IMR-90 (cell line): ENCODE results near the gene LDLRAD4. TPM values are rescaled to one million over a fixed set of nuclear protein-coding genes. Genes with fewer than 3 reads are reported as not detected.

Source experiments
- ATAC-seq: fragments of 200-7000 bp; cut with Tn5 transposase; 2 replicates; pipeline ENCODE4 v1.9.1; 2020; ENCODE audit warnings: low read depth, mild to moderate bottlenecking, moderate library complexity
- BruUV-seq: library from RNA; stranded (reverse); fragments of 400-500 nt; replicated peaks from 2 replicates; lab custom pipeline; 2021; lab: Mats Ljungman, UMichigan
- CTCF ChIA-PET: fragments of 300-600 bp; formaldehyde crosslinking; extraction: SDS; loops from one replicate; lab custom pipeline; 2021; ENCODE audit warnings: antibody characterized with exemption; lab: Yijun Ruan, JAX
- POLR2A ChIA-PET: fragments of 300-600 bp; sonication (Branson Sonifier 250); formaldehyde crosslinking; loops from one replicate; lab custom pipeline; 2022; ENCODE audit warnings: antibody characterized with exemption; ENCODE audit not compliant: unreplicated experiment; lab: Charles Lee
- DNase-seq: peaks from one replicate; pipeline ENCODE4 v3.0.0; 2013
- H2AFZ ChIP-seq: replicated peaks from 2 replicates; pipeline ENCODE3; 2013; ENCODE audit warnings: low read length, mild to moderate bottlenecking; ENCODE audit not compliant: poor library complexity
- H2AK5ac ChIP-seq: 2 replicates; pipeline ENCODE4 v1.6.1; 2013; ENCODE audit warnings: low read depth, low read length, inconsistent platforms
- H2AK9ac ChIP-seq: replicated peaks from 2 replicates; pipeline ENCODE3; 2013; ENCODE audit warnings: mild to moderate bottlenecking, low read depth, low read length, moderate library complexity; ENCODE audit not compliant: poor library complexity
- H2BK120ac ChIP-seq: 2 replicates; pipeline ENCODE4 v1.6.1; 2013; ENCODE audit warnings: low read depth, low read length, inconsistent platforms
- H2BK15ac ChIP-seq: 3 replicates; pipeline ENCODE4 v1.6.1; 2013; ENCODE audit warnings: low read depth, low read length, inconsistent platforms
- H2BK20ac ChIP-seq: 2 replicates; pipeline ENCODE4 v1.6.1; 2013; ENCODE audit warnings: low read depth, mild to moderate bottlenecking, inconsistent platforms, low read length, moderate library complexity
- H2BK5ac ChIP-seq: 2 replicates; pipeline ENCODE4 v1.6.1; 2013; ENCODE audit warnings: mild to moderate bottlenecking, low read depth, low read length, inconsistent platforms; ENCODE audit not compliant: poor library complexity, severe bottlenecking
- H3K14ac ChIP-seq: replicated peaks from 2 replicates; pipeline ENCODE4 v1.6.1; 2013; ENCODE audit warnings: low read depth, low read length, inconsistent platforms
- H3K18ac ChIP-seq: 2 replicates; pipeline ENCODE4 v1.6.1; 2013; ENCODE audit warnings: low read depth, low read length, control low read depth
- H3K23ac ChIP-seq: 2 replicates; pipeline ENCODE4 v1.6.1; 2013; ENCODE audit warnings: low read depth, low read length, inconsistent platforms
- H3K27ac ChIP-seq: 2 replicates; pipeline ENCODE4 v1.5.1; 2013; ENCODE audit warnings: mild to moderate bottlenecking, control low read depth, low read length; ENCODE audit not compliant: insufficient read depth
- H3K27me3 ChIP-seq: 2 replicates; pipeline ENCODE4 v1.6.1; 2013; ENCODE audit warnings: low read length; ENCODE audit not compliant: control insufficient read depth, insufficient read depth
- H3K36me3 ChIP-seq: 2 replicates; pipeline ENCODE4 v1.6.1; 2013; ENCODE audit warnings: low read length, mixed read lengths; ENCODE audit not compliant: control insufficient read depth, insufficient read depth
- H3K4ac ChIP-seq: 2 replicates; pipeline ENCODE4 v1.6.1; 2013; ENCODE audit warnings: low read depth, low read length, inconsistent platforms
- H3K4me1 ChIP-seq: 2 replicates; pipeline ENCODE4 v1.6.1; 2013; ENCODE audit warnings: low read length, mixed read lengths; ENCODE audit not compliant: control insufficient read depth, insufficient read depth
- H3K4me2 ChIP-seq: 2 replicates; pipeline ENCODE4 v1.6.1; 2013; ENCODE audit warnings: low read depth, mild to moderate bottlenecking, control low read depth, low read length, moderate library complexity
- H3K4me3 ChIP-seq: 2 replicates; pipeline ENCODE4 v1.5.1; 2013; ENCODE audit warnings: low read depth, mild to moderate bottlenecking, control low read depth, low read length, moderate library complexity; ENCODE audit not compliant: insufficient read depth
- H3K56ac ChIP-seq: 2 replicates; pipeline ENCODE4 v1.6.1; 2013; ENCODE audit warnings: low read length, inconsistent platforms; ENCODE audit not compliant: insufficient read depth; ENCODE audit errors: extremely low read depth
- H3K79me1 ChIP-seq, 2 experiments: 2 replicates each; pipeline ENCODE4 v1.6.1; 2013; ENCODE audit warnings: low read length in 2 of 2, inconsistent platforms in 1 of 2, low read depth in 1 of 2
- H3K9ac ChIP-seq: 2 replicates; pipeline ENCODE4 v1.6.1; 2013; ENCODE audit warnings: low read depth, low read length, control low read depth
- H3K9me1 ChIP-seq: 2 replicates; pipeline ENCODE4 v1.6.1; 2013; ENCODE audit warnings: low read length, inconsistent platforms; ENCODE audit not compliant: insufficient read depth
- H3K9me3 ChIP-seq: 2 replicates; pipeline ENCODE4 v1.6.1; 2013; ENCODE audit warnings: low read length; ENCODE audit not compliant: control insufficient read depth, insufficient read depth
- H4K20me1 ChIP-seq: 2 replicates; pipeline ENCODE4 v1.6.1; 2013; ENCODE audit warnings: low read length, inconsistent platforms; ENCODE audit not compliant: insufficient read depth
- H4K5ac ChIP-seq: 2 replicates; pipeline ENCODE4 v1.6.1; 2013; ENCODE audit warnings: mild to moderate bottlenecking, low read depth, low read length, control low read depth
- H4K8ac ChIP-seq, 2 experiments: 2 replicates each; pipeline ENCODE4 v1.6.1; 2013; ENCODE audit warnings: low read depth in 2 of 2, low read length in 2 of 2, control low read depth in 1 of 2, inconsistent platforms in 1 of 2
- H4K91ac ChIP-seq: 2 replicates; pipeline ENCODE4 v1.6.1; 2013; ENCODE audit warnings: low read depth, low read length, inconsistent platforms; ENCODE audit not compliant: insufficient read depth
- POLR2A ChIP-seq: IDR thresholded peaks from 2 replicates; pipeline ENCODE4 v1.6.1; 2012; ENCODE audit warnings: mild to moderate bottlenecking, low read depth, low read length
- WGBS, 2 experiments: methylation state at CpG; one replicate each; pipeline versions ENCODE4 v1.1.5 to v1.1.7; 2013; ENCODE audit warnings: missing lambda C conversion rate in 2 of 2; ENCODE audit not compliant: insufficient read length in 1 of 2; ENCODE audit errors: extremely low coverage in 2 of 2; 5-methylcytosine and 5-hydroxymethylcytosine counted together
- dilution Hi-C: fragments of 300-500 bp; cut with HindIII; formaldehyde crosslinking; loops from one replicate; pipeline ENCODE4 v1.14.3; 2018; ENCODE audit warnings: low sequenced_read_pairs; ENCODE audit not compliant: unreplicated experiment
- in situ Hi-C: fragments of 300-500 bp; cut with MboI; formaldehyde crosslinking; loops from 3 replicates; pipeline ENCODE4 v1.14.3; 2019; ENCODE audit warnings: low sequenced_read_pairs, inconsistent platforms, mixed read lengths
- intact Hi-C: fragments of 100-400 bp; cut with micrococcal nuclease; formaldehyde crosslinking; loops from 2 replicates; pipeline ENCODE4 v1.10.0; 2022
- polyA plus RNA-seq, 3 experiments: library from polyadenylated mRNA; depleted of rRNA; stranded (reverse); fragments of >200 nt; gene quantifications; 2 replicates each; pipeline ENCODE4 v1.2.3, GENCODE V29; 2012; ENCODE audit warnings: low replicate concordance in 1 of 3
- total RNA-seq: library from RNA; depleted of rRNA; stranded (reverse); fragments of >200 nt; gene quantifications from 2 replicates; pipeline ENCODE4 v1.2.3, GENCODE V29; 2012

The LDLRAD4 gene
- total and polyA plus RNA-seq, 2 of the 4 experiments (the other 2 are of a cell fraction) = not detected

DNA sequence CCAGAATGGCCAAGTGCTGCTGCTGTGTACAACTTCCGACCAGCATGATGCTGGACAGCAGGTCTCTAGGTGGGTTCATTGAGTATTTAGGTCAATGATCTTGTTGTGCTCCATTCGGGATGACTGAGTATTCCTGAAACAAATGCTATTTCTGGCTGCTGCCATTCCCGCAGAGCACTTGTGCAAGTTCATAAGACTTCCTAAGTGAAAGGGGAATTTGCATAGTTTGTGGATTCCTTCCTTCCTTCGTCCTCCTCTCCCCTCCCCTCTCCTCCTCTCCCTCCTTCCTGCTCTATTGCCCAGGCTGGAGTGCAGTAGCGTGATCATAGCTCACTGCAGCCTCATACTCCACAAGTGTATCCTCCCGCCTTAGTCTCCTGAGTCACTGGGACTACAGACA is 40.4 kb downstream of the LDLRAD4 start:
- no peak overlapping the region for H4K91ac ChIP-seq
- no peak overlapping the region for H3K4me3 ChIP-seq
- no peak overlapping the region for H3K18ac ChIP-seq
- H3K4me2 ChIP-seq = no peak overlapping the region
- intact Hi-C loops = no loop called here
- no peak for TF ChIP-seq POLR2A
- no peaks in the 10 kb centered on the region for H3K36me3 ChIP-seq
- no peak overlapping the region for H2AFZ ChIP-seq
- ChIA-PET CTCF (no interaction called here), POLR2A (no interaction called here)
- H3K9me1 ChIP-seq = no peaks in the 10 kb centered on the region
- H4K5ac ChIP-seq = no peak overlapping the region
- no peak overlapping the region for H3K56ac ChIP-seq
- 67% methylated on average over 1 of the region's 6 CpGs; no CpG with 5 or more reads in 1 of the 2 experiments for WGBS, 2 experiments
- H3K27me3 ChIP-seq = peaks cover 3% of the 10 kb centered on the region; the same call in 1 of the 2 replicates
- no peak overlapping the region for H3K23ac ChIP-seq
- no peak overlapping the region for H3K14ac ChIP-seq
- BruUV-seq = no TSS peak
- H3K79me1 ChIP-seq = no peaks in the 10 kb centered on the region
- no peak overlapping the region for H2BK15ac ChIP-seq
- no peaks in the 10 kb centered on the region for H3K9me3 ChIP-seq
- no peak overlapping the region for H2BK5ac ChIP-seq
- H2AK9ac ChIP-seq = no peak overlapping the region
- H3K9ac ChIP-seq = no peak overlapping the region
- in situ Hi-C loops = no loop called here
- H4K20me1 ChIP-seq = no peaks in the 10 kb centered on the region
- no peak overlapping the region for H3K27ac ChIP-seq
- H2AK5ac ChIP-seq = no peak overlapping the region
- ATAC-seq (no peak), DNase-seq (no peak)
- no peak overlapping the region for H2BK120ac ChIP-seq
- no peak overlapping the region for H3K4ac ChIP-seq
- dilution Hi-C loops = no loop called here
- no peak overlapping the region for H2BK20ac ChIP-seq
- H3K4me1 ChIP-seq = no peaks in the 10 kb centered on the region
- no peak overlapping the region for H4K8ac ChIP-seq
